GM10266 (cell line): ENCODE data around the gene CCDC43.
"Not testable (repeated sequence)": the region's sequence is repeated elsewhere in the genome, so short reads cannot be mapped to it uniquely, and the experiment has no call there.

Source experiments
- DNase-seq: peaks from one replicate; pipeline ENCODE4 v3.0.0; 2012; ENCODE audit errors: extremely low spot score
- TF ChIP-seq, protein P1 (sequence below): IDR thresholded peaks from 2 replicates; pipeline ENCODE4 v1.5.1; 2012; ENCODE audit warnings: mild to moderate bottlenecking, low read depth; ENCODE audit not compliant: control insufficient read depth, insufficient read depth; ENCODE audit errors: missing control alignments

Gene CCDC43

DNA sequence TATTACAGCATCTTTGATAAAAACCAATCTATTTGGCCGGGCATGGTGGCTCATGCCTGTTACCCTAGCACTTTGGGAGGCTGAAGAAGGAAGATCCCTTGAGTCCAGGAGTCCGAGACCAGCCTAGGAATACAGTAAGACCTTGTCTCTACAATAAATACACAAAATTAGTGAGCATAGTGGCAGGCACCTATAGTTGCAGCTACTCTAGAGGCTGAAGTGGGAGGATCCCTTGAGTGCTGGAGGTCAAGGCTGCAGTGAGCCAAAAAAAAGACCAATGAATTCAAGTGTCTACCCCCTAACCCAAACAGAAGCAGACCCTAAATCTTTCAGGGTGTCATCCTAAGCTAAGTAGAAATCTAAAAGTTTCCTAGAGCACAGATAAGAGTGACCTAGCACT lies 40.6 kb downstream of the CCDC43 start:
- DNase-seq = no peak
- TF ChIP-seq, protein P1, sequence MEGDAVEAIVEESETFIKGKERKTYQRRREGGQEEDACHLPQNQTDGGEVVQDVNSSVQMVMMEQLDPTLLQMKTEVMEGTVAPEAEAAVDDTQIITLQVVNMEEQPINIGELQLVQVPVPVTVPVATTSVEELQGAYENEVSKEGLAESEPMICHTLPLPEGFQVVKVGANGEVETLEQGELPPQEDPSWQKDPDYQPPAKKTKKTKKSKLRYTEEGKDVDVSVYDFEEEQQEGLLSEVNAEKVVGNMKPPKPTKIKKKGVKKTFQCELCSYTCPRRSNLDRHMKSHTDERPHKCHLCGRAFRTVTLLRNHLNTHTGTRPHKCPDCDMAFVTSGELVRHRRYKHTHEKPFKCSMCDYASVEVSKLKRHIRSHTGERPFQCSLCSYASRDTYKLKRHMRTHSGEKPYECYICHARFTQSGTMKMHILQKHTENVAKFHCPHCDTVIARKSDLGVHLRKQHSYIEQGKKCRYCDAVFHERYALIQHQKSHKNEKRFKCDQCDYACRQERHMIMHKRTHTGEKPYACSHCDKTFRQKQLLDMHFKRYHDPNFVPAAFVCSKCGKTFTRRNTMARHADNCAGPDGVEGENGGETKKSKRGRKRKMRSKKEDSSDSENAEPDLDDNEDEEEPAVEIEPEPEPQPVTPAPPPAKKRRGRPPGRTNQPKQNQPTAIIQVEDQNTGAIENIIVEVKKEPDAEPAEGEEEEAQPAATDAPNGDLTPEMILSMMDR = no peak

DNA sequence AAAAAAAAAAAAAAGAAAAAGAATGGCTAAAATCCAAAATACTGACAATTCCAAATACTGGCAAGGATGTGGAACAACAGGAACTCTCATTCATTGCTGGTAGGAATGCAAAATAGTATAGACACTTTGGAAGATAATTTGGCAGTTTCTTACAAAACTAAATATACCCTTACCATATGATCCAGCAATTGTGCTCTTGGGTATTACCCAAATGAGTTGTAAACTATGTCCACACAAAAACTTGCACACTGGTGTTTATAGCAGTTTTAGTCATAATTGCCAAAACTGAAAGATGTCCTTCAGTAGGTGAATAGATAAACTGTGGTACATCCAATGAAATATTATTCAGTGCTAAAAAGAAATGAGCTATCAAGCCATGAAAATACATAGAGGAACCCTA lies 41.8 kb downstream of the CCDC43 start:
- no peak for DNase-seq
- TF ChIP-seq, protein P1 = no peak

DNA sequence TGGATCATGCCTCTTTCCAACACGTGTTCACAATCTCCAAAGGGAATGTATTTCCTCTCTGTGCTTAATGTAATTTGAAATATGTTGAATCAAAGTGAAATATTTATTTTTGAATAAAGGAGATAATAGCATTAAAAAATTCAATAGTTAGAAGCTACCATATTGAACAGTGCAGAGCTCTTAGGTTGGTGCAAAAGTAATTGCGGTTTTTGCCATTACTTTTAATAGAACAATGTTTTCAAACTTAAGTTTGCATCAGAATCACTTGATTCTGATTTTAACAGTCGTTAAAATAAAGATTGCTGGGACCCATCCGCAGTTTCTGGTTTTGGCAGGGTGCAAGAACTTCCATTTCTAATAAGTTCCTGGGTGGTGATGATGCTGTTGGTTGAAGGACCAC lies 43.3 kb downstream of the CCDC43 start:
- TF ChIP-seq, protein P1 = no peak
- DNase-seq = no peak

DNA sequence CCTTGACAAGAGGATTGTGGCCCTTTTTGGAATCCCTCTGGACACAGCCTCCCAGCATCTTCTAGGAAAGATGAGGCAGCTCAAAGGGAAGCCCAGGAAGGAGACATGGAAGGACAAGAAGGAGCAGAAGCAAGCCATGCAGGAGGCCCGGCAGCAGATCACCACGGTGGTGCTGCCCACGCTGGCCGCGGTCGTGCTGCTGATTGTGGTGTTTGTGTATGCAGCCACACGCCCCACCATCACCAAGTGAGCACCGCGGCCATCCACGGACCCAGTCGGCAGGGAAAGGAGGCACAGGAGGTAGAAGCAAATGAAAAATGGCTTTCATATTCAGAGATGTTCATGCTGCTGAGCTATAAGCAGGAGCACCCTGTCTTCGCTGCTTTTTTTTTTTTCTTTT lies 44.2 kb downstream of the CCDC43 start:
- TF ChIP-seq, protein P1 = no peak
- no peak for DNase-seq

DNA sequence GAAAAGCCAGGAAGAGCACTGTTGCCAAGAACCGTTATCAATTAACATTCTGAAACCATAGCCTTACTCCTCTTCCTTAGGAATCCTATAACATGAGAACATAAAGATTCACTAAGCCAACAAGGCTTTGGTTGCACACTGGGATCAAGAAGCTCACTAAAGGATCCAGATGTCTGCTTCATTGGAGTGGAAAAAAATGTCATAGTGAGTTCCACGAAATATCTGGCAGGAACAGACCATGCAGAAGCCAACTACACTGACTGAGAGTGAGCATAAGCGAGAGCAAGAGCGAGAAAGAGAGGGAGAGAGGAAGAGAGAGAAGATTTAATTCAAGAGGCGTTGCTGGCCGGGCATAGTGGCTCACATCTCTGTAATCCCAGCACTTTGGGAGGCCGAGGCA lies 46.7 kb downstream of the CCDC43 start:
- TF ChIP-seq, protein P1 = no peak

DNA sequence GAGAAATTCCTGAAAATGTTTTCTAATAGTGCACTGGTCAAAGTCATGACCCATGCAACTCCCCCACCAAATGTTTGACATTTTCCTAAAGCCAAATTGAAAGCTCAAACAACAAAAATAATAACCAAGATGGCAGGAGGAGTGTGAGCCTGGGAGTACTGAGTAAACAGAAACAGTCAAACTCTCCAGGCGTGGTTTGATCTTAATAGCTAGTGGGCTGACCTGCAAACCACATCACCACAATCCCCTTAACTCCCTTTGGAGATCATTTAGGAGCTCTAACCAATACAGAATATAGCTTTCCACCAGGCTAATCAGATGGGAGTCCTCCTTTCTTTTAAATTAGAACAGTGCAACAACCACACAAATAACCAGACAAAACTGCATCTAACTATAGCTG lies 52.5 kb downstream of the CCDC43 start:
- DNase-seq = no peak
- TF ChIP-seq, protein P1 = no peak

More for the DNA sequence above, 46.7 kb downstream of the CCDC43 start:
- no peak for DNase-seq

DNA sequence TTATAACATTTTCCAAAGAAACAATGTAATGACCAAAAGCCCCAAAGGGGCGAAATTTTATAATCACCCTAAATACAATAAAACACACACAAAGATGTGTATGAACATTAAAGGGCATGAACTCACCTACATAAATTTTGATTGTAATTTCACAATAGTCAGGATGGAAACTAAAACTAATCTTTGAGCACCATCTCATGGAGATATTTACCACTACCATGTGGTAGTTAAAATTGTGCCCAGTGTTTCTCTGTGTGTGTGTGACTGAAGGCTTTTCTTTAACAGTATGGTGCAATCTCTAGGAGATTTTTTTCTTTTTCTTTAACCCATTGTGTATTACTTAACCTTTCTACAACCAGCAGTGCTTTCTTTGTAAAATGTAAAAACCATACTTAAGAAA lies 53.0 kb downstream of the CCDC43 start:
- DNase-seq = no peak
- TF ChIP-seq, protein P1 = peak; percentile 29

DNA sequence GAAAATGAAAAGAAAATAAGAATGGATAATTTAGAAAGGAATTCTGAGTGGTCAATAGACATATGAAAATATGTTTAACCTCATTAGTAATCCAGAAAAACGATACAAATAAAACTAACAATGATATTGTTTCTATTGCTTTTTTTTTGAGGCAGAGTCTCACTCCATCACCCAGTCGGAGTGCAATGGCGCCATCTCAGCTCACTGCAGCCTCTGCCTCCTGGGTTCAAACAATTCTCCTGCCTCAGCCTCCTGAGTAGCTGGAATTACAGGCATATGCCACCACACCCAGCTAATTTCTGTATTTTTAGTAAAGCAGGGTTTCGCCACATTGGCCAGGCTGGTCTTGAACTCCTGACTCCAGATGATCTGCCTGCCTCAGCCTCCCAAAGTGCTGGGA lies 55.2 kb downstream of the CCDC43 start:
- DNase-seq = not testable (repeated sequence)
